ENCODE data around the gene HSPA12A.
A peak's percentile ranks its signal among the peaks of the same experiment; 100 is the strongest.

The HSPA12A gene

GRCh38 chr10:116690356-116691322 lies 51.7 kb downstream of the HSPA12A start:
- no peak for DNase-seq

GRCh38 chr10:116689744-116690143 lies 52.6 kb downstream of the HSPA12A start:
- DNase-seq: no peak

GRCh38 chr10:116688741-116689495 lies 53.4 kb downstream of the HSPA12A start:
- no peak for DNase-seq

- no peak for DNase-seq
These were observed 54.1 kb downstream of the HSPA12A start for GRCh38 chr10:116688241-116688711.

- DNase-seq: no peak
These were observed 54.7 kb downstream of the HSPA12A start for GRCh38 chr10:116687633-116688032.

GRCh38 chr10:116686632-116687031 lies 55.7 kb downstream of the HSPA12A start:
- DNase-seq: no peak

GRCh38 chr10:116685807-116686206 lies 56.6 kb downstream of the HSPA12A start:
- DNase-seq: no peak

- no peak for DNase-seq
These were observed 57.6 kb downstream of the HSPA12A start for GRCh38 chr10:116684781-116685180.

GRCh38 chr10:116683821-116684220 lies 58.5 kb downstream of the HSPA12A start:
- DNase-seq: no peak

- DNase-seq: no peak
These were observed 59.2 kb downstream of the HSPA12A start for GRCh38 chr10:116683166-116683565.

GRCh38 chr10:116679351-116679750 lies 63.0 kb downstream of the HSPA12A start:
- DNase-seq: no peak

GRCh38 chr10:116676633-116677032 lies 65.7 kb downstream of the HSPA12A start:
- no peak for DNase-seq

GRCh38 chr10:116676118-116676517 lies 66.2 kb downstream of the HSPA12A start:
- peak; percentile 59 for DNase-seq

GRCh38 chr10:116674901-116675423 lies 67.4 kb downstream of the HSPA12A start:
- no peak for DNase-seq

- no peak for DNase-seq
These were observed 68.5 kb downstream of the HSPA12A start for GRCh38 chr10:116673866-116674265.

- DNase-seq: no peak
These were observed 69.5 kb downstream of the HSPA12A start for GRCh38 chr10:116672891-116673290.

GRCh38 chr10:116671274-116671926 lies 71.0 kb downstream of the HSPA12A start:
- no peak for DNase-seq

GRCh38 chr10:116670706-116671105 lies 71.7 kb downstream of the HSPA12A start:
- no peak for DNase-seq

- no peak for DNase-seq
These were observed 72.3 kb downstream of the HSPA12A start for GRCh38 chr10:116669832-116670644.

- DNase-seq: no peak
These were observed 73.3 kb downstream of the HSPA12A start for GRCh38 chr10:116669080-116669479.

- DNase-seq: no peak
These were observed 73.9 kb downstream of the HSPA12A start for GRCh38 chr10:116668446-116668845.

GRCh38 chr10:116668018-116668417 lies 74.3 kb downstream of the HSPA12A start:
- DNase-seq: no peak
